Thoracic aorta (tissue), 2 donors: ENCODE results near the gene DCHS2. TPM values are rescaled to one million over a fixed set of nuclear protein-coding genes. Genes with fewer than 3 reads are reported as not detected.

Experiments
- ATAC-seq: fragments of 150-250 bp; one replicate; pipeline ENCODE4 v1.8.0; 2017; ENCODE audit warnings: low read depth; ENCODE audit not compliant: insufficient number of reproducible peaks, low FRiP score
- DNase-seq: peaks from one replicate; pipeline ENCODE4 v3.0.0-alpha.2; 2020; ENCODE audit warnings: low spot score
- H3K27ac ChIP-seq, 2 donors: fragments of 200-600 bp; sonication (generic); 1 replicate in 1 of 2; 2 replicates in 1 of 2; pipeline ENCODE4 v1.5.1; 2016; ENCODE audit warnings: mild to moderate bottlenecking in 2 of 2, moderate library complexity in 2 of 2
- H3K27me3 ChIP-seq: fragments of 200-600 bp; sonication (generic); replicated peaks from 2 replicates; pipeline ENCODE4 v1.6.0; 2016; ENCODE audit warnings: mild to moderate bottlenecking; ENCODE audit not compliant: insufficient read depth
- H3K36me3 ChIP-seq: fragments of 200-600 bp; sonication (generic); one replicate; pipeline ENCODE4 v1.5.1; 2016
- H3K4me1 ChIP-seq, 2 donors: fragments of 200-600 bp; sonication (generic); 1 replicate in 1 of 2; 2 replicates in 1 of 2; pipeline versions ENCODE4 v1.5.1 to v1.6.0; 2016; ENCODE audit warnings: low read depth in 2 of 2, mild to moderate bottlenecking in 1 of 2; ENCODE audit not compliant: control insufficient read depth in 1 of 2
- H3K4me3 ChIP-seq: fragments of 200-600 bp; sonication (generic); 2 replicates; pipeline ENCODE4 v1.5.1; 2016; ENCODE audit warnings: mild to moderate bottlenecking
- H3K9me3 ChIP-seq: fragments of 200-600 bp; sonication (generic); 2 replicates; pipeline ENCODE4 v1.5.1; 2016
- total RNA-seq, 2 donors: library from RNA; depleted of rRNA; stranded (reverse); fragments of >200 nt; gene quantifications; one replicate each; pipeline versions ENCODE4 v1.1.0 to v1.2.3, GENCODE V29; 2016
- TF ChIP-seq, protein P1 (sequence below): fragments of 200-600 bp; sonication (generic); IDR thresholded peaks from one replicate; pipeline ENCODE4 v1.5.1; 2019; ENCODE audit warnings: antibody characterized with exemption

Gene DCHS2
- total RNA-seq, 2 donors from 2014 or later = 0.35 TPM; not detected in 1

DNA sequence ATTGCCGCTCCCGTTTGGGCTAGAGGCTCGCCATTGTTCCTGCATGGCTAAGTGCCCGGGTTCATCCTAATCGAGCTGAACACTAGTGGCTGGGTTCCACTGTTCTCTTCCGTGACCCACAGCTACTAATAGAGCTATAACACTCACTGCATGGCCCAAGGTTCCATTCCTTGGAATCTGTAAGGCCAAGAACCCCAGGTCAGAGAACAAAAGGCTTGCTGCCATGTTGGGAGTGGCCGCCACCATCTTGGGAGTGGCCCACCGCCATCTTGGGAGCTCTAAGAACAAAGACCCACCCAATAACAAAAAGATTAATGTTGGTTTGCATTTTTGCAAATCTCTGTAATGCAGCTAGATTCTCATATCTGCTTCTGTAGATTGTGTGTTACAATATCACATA is 299.0 kb downstream of the DCHS2 start:
- no peak for DNase-seq
- Histone ChIP-seq H3K4me3 (no peak overlapping the region), H3K36me3 (no peaks in the 10 kb centered on the region), H3K4me1 (no peaks in the 10 kb centered on the region), H3K27ac (no peak overlapping the region), H3K27me3 (no peaks in the 10 kb centered on the region), H3K9me3 (no peaks in the 10 kb centered on the region)
- TF ChIP-seq, protein P1, sequence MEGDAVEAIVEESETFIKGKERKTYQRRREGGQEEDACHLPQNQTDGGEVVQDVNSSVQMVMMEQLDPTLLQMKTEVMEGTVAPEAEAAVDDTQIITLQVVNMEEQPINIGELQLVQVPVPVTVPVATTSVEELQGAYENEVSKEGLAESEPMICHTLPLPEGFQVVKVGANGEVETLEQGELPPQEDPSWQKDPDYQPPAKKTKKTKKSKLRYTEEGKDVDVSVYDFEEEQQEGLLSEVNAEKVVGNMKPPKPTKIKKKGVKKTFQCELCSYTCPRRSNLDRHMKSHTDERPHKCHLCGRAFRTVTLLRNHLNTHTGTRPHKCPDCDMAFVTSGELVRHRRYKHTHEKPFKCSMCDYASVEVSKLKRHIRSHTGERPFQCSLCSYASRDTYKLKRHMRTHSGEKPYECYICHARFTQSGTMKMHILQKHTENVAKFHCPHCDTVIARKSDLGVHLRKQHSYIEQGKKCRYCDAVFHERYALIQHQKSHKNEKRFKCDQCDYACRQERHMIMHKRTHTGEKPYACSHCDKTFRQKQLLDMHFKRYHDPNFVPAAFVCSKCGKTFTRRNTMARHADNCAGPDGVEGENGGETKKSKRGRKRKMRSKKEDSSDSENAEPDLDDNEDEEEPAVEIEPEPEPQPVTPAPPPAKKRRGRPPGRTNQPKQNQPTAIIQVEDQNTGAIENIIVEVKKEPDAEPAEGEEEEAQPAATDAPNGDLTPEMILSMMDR = no peak
- ATAC-seq = no peak

DNA sequence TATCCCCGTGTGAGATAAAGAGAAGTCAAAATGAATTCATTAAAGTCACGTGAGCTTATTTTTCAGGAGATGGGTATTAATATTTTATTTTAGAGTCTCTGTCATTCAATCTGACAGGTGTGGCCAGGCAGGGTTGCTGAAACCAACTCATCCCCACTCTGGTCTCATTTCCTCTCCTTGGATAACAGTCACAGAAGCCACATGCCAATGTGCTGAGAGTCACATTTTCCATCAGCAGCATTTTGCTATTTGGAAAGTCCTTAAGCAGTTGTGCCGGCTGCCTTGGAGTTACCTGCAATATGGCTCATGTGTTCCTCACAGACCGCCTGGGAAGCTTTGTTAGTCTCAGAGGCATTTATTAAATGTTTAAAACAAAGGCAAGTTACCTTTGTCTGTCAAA is 302.3 kb downstream of the DCHS2 start:
- Histone ChIP-seq H3K27me3 (no peaks in the 10 kb centered on the region), H3K9me3 (no peaks in the 10 kb centered on the region), H3K4me1 (no peaks in the 10 kb centered on the region), H3K36me3 (no peaks in the 10 kb centered on the region), H3K27ac (no peak overlapping the region), H3K4me3 (no peak overlapping the region)
- DNase-seq = no peak
- TF ChIP-seq, protein P1 = no peak
- ATAC-seq = no peak

DNA sequence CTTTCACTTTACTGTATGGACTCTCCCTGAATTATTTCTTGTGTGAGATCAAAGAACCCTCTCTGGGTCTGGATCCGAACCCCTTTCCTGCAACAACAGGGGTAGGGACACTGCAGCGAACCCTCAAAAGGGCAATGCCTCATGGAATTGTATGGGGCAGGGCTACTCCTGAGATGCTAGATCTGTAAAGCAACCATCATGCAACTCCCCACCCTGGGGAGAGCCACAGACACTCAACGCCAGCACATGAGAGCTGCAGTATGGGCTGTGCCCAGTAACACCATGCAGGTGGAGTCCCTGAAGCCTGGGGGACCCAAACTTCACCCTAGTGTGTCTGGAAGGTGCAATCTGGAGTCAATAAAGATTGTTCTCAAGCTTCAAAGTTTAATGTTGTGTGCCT is 304.7 kb downstream of the DCHS2 start:
- ATAC-seq = no peak
- TF ChIP-seq, protein P1 = no peak
- no peaks in the 10 kb centered on the region for H3K27me3 ChIP-seq
- no peaks in the 10 kb centered on the region for H3K4me1 ChIP-seq
- H3K9me3 ChIP-seq = no peaks in the 10 kb centered on the region
- DNase-seq = no peak
- no peak overlapping the region for H3K27ac ChIP-seq
- no peak overlapping the region for H3K4me3 ChIP-seq
- no peaks in the 10 kb centered on the region for H3K36me3 ChIP-seq

DNA sequence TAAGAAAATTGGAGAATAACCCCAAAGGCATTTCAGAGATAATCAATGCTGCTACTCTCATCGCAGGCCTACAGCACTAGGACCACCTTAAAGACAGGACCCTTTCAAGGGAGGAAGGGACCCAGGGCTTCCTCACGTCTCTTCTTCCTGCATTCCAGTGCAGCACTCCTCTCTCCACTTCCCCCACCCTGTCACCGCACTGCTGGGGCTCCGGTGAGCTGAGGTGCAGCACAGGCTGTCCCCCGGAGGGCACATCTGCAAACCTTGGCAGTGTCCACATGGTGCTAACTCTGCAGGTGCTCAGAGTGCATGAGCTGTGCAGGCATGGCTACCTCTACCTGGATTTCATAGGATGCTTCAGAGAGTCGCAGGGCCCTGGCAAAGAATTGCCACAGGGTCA is 305.6 kb downstream of the DCHS2 start:
- Histone ChIP-seq H3K4me1 (no peaks in the 10 kb centered on the region), H3K27ac (no peak overlapping the region), H3K4me3 (no peak overlapping the region), H3K27me3 (no peaks in the 10 kb centered on the region), H3K36me3 (no peaks in the 10 kb centered on the region), H3K9me3 (no peaks in the 10 kb centered on the region)
- TF ChIP-seq, protein P1 = no peak
- DNase-seq = no peak
- ATAC-seq = no peak

DNA sequence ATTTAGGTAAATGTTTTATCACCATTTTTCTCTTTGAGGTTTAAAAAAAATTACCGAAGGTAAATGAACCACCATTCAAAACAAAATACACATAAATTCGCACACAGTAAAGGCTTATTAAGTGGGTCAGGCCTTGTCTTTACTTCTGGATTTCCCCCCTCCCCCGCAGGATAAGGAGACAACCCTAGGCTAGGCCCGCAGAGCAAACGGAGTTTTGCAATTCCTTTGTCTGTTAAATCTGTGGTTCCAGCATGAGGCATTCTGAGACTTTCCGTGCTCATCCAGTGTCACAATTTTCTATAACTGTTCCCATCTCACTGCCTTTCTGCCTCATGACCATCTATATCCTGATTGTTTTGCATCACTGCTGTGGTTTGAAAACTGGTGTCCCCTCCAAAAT is 307.4 kb downstream of the DCHS2 start:
- DNase-seq = no peak
- H3K9me3 ChIP-seq = no peaks in the 10 kb centered on the region
- H3K27ac ChIP-seq = no peak overlapping the region
- ATAC-seq = no peak
- no peak overlapping the region for H3K4me3 ChIP-seq
- no peaks in the 10 kb centered on the region for H3K36me3 ChIP-seq
- TF ChIP-seq, protein P1 = no peak
- no peaks in the 10 kb centered on the region for H3K27me3 ChIP-seq
- H3K4me1 ChIP-seq = no peaks in the 10 kb centered on the region
